ENCODE data around the gene PDXK.

Gene PDXK

DNA sequence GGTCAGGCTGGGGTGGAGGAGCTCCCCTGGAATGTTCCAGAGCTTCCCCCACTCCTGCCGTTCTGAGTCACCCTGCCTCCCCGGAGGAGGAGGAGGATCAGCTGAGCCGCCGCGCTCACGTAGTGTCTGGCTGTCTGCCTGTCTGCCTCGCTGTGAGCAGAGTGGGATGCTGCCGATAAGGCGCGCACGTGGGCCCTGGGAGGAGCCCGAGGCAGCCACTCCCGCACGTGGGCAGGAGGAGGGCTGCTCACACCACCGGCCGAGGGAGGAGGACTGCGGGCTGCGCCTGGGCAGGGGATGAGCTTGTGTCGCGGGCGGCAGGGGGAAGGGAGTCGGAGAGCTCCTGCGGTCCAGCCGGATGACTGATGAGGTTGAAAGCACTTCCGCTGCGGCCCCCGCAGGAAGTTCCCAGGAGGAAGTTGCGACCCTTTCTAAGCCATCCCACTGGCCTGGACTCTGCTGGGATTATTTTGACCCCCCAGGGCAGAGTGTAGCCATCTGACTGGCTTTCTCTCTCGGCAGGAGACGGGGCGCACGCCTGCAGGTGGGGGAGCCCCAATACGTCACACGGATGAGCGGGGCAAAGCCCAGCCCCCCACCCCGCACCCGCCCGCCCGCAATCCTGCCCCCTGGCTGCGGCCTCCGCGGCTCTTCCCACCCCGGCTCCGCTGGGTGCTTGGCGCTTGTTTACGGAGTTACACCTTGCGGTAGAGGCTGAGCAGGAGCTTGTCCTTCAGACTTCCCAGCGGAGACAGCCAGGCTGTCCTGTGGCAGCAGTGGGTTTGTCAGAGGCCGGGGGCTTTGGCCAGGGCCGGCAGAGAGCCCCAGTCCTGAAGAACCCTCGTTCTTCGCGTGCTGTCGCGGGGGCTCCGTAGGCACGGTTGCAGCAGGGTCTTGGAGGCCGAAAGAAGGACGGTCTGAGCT is 9.8 kb downstream of the PDXK start:
- Mint-ChIP-seq H3K27me3 (no peaks in the 10 kb centered on the region), H3K27ac (peak overlapping the region; percentile 82), H3K36me3 (peaks cover 5% of the 10 kb centered on the region), H3K4me1 (peaks cover 70% of the 10 kb centered on the region), H3K9me3 (no peaks in the 10 kb centered on the region), H3K4me3 (peak overlapping the region; percentile 82)
- peak; percentile 89 for ATAC-seq

DNA sequence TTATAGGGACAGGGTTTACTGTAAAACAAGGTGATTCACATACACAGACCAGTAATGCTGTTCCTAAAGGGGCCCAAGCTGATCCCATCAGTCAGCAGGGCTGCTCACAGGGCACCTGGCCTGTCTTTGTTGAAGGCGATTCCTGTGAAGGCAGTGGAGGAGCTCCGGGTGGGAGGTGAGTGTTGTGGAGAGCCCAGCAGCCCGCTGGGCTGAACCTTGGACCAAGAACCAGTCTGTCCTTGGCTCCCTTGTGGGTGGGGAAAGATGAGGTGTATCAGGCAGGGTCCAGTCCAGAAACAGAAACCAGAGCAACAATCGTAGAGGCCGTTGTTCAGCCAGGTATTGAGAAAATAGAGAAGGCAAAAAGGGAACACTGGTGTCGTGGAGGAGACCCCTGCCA is 12.5 kb downstream of the PDXK start:
- Mint-ChIP-seq H3K36me3 (peaks cover 14% of the 10 kb centered on the region), H3K27ac (no peak overlapping the region), H3K27me3 (no peaks in the 10 kb centered on the region), H3K4me3 (no peak overlapping the region), H3K4me1 (peaks cover 51% of the 10 kb centered on the region), H3K9me3 (no peaks in the 10 kb centered on the region)
- no peak for ATAC-seq

- H3K36me3 Mint-ChIP-seq: peaks cover 18% of the 10 kb centered on the region
- H3K4me1 Mint-ChIP-seq: peaks cover 44% of the 10 kb centered on the region
- H3K27ac Mint-ChIP-seq: no peak overlapping the region
- no peak for ATAC-seq
- no peak overlapping the region for H3K4me3 Mint-ChIP-seq
- no peaks in the 10 kb centered on the region for H3K9me3 Mint-ChIP-seq
- H3K27me3 Mint-ChIP-seq: no peaks in the 10 kb centered on the region
Observed at GRCh38 chr21:43731891-43732711, 13.2 kb downstream of the PDXK start.

DNA sequence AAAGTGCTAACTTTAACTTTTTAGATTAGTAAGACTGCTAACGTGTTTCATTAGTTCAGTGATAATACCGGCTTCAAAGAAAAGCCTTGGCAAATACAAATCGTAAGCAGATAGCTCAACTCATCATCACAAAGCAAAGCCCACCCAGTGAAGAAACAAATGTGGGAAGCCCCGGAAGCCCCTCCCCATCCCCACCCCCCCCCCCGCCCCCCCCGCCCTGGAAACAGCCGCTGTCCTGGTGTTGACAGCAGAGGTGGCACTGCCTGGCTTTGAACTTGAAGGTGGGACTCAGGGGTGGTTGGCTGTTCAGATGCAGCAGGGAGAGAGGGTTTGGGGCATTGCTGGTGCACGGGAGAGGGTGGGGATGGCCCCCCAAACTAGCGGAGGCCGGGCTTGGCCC is 14.1 kb downstream of the PDXK start:
- no peak overlapping the region for H3K27ac Mint-ChIP-seq
- peaks cover 35% of the 10 kb centered on the region for H3K4me1 Mint-ChIP-seq
- no peaks in the 10 kb centered on the region for H3K9me3 Mint-ChIP-seq
- H3K36me3 Mint-ChIP-seq: peaks cover 23% of the 10 kb centered on the region
- H3K4me3 Mint-ChIP-seq: no peak overlapping the region
- no peaks in the 10 kb centered on the region for H3K27me3 Mint-ChIP-seq
- ATAC-seq: no peak

GRCh38 chr21:43733529-43734071 is 14.7 kb downstream of the PDXK start:
- Mint-ChIP-seq H3K27ac (peak overlapping the region; percentile 41), H3K4me3 (no peak overlapping the region), H3K36me3 (peaks cover 24% of the 10 kb centered on the region), H3K27me3 (no peaks in the 10 kb centered on the region), H3K4me1 (peaks cover 29% of the 10 kb centered on the region), H3K9me3 (no peaks in the 10 kb centered on the region)
- no peak for ATAC-seq

DNA sequence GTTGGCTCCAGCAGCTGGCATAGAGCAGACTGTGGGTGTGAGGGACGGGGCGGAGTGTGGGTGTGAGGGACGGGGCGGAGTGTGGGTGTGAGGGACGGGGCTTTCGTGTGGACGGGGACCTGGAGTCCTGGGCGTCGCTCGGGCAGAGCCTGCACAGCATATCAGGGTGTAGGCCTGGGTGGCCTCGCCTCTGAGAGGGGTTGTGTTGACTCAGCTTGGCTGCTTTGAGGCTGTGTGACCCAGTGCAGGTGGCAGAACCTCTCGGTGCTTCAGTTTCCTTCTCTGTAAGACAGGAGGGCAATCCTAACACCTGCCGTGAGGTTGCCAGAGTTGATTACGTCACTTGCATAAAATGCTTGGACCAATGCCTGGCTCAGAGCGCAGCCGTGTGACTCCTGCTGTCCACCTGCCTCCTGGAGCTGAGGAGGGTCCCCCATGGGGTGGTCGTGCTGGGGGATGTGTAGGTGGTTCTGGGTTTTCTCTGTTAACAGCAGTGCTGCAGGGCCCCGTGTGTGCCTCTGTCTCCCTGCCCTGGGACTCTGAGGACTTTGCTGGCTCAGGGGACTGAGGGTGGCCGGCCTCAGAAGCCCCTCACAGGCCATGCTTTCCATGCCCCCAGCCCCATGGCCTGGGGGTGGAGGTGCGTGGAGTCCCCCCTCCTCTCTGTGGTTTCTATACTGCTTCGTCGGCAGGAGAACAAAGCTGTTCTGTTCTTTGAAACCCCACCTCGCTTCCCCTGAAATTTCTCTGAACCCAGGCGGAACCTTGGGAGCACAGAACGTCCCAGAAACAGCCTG is 15.4 kb downstream of the PDXK start:
- Mint-ChIP-seq H3K4me3 (no peak overlapping the region), H3K9me3 (no peaks in the 10 kb centered on the region), H3K27ac (peak overlapping the region; percentile 41), H3K36me3 (peaks cover 24% of the 10 kb centered on the region), H3K4me1 (peaks cover 22% of the 10 kb centered on the region), H3K27me3 (no peaks in the 10 kb centered on the region)
- ATAC-seq: no peak

DNA sequence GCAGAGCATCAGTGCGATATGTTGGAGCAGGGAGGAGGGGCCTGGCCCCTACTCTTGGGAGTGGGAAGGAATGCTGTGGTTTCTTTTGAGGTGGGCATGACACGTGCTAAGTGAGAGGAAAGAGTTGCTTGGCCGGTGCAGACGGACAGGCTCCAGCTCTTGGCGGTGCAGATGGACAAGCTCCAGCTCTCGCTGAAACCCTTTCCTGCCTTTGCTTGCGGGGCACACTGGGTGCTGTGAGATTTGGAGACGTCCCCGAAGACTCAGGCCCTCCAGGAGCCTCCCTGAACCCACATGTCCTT is 15.9 kb downstream of the PDXK start:
- Mint-ChIP-seq H3K4me3 (no peak overlapping the region), H3K27me3 (no peaks in the 10 kb centered on the region), H3K36me3 (peaks cover 24% of the 10 kb centered on the region), H3K27ac (no peak overlapping the region), H3K9me3 (no peaks in the 10 kb centered on the region), H3K4me1 (peaks cover 19% of the 10 kb centered on the region)
- no peak for ATAC-seq

GRCh38 chr21:43735236-43736091 is 16.5 kb downstream of the PDXK start:
- no peaks in the 10 kb centered on the region for H3K9me3 Mint-ChIP-seq
- H3K4me1 Mint-ChIP-seq: peaks cover 21% of the 10 kb centered on the region
- no peak overlapping the region for H3K4me3 Mint-ChIP-seq
- H3K27me3 Mint-ChIP-seq: no peaks in the 10 kb centered on the region
- ATAC-seq: no peak
- peaks cover 25% of the 10 kb centered on the region for H3K36me3 Mint-ChIP-seq
- H3K27ac Mint-ChIP-seq: no peak overlapping the region

GRCh38 chr21:43736224-43736883 is 17.4 kb downstream of the PDXK start:
- no peak overlapping the region for H3K4me3 Mint-ChIP-seq
- H3K27me3 Mint-ChIP-seq: no peaks in the 10 kb centered on the region
- ATAC-seq: no peak

DNA sequence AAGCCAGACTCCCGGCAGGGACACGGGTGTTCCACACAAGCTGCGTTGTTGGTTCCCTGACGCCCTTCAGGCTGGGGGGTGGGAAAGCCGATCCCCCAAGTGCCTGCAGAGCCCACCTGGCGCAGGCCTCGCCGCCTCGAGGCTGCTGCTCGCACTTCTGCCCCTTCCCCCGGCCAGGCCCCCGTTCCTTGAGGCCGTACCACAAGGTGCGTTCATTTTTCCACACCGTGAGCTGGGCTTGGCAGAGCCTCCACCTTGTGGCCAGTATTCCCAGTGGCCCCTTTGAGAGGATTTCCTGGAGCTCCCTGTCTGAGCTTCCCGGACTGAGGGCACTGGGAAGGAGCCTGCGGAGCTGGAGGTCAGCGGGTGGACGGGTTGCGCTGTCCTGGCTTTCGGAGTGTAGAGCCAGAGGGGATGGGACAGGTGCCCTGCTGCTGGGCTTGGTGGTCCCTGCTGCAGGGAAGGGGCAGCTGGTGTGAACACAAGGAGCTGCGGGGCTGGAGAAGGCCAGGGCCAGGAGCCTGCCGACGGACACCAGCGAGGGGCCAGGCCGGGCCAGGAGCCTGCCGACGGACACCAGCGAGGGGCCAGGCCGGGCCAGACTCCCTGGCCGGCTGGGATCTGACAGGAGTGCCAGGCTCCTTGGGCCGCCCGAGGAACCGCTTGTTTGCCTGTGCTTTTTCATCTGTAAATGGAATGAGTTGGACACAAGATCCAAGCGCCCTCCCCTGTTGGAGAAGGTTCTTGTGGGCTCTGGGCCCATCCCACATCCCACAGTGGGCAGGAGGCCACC is 18.4 kb downstream of the PDXK start:
- Mint-ChIP-seq H3K4me3 (no peak overlapping the region), H3K27ac (no peak overlapping the region), H3K27me3 (no peaks in the 10 kb centered on the region), H3K36me3 (peaks cover 29% of the 10 kb centered on the region), H3K4me1 (peaks cover 18% of the 10 kb centered on the region), H3K9me3 (no peaks in the 10 kb centered on the region)
- ATAC-seq: no peak

More at GRCh38 chr21:43736224-43736883, 17.4 kb downstream of the PDXK start:
- no peaks in the 10 kb centered on the region for H3K9me3 Mint-ChIP-seq
- H3K27ac Mint-ChIP-seq: no peak overlapping the region
- peaks cover 22% of the 10 kb centered on the region for H3K4me1 Mint-ChIP-seq
- H3K36me3 Mint-ChIP-seq: peaks cover 29% of the 10 kb centered on the region

DNA sequence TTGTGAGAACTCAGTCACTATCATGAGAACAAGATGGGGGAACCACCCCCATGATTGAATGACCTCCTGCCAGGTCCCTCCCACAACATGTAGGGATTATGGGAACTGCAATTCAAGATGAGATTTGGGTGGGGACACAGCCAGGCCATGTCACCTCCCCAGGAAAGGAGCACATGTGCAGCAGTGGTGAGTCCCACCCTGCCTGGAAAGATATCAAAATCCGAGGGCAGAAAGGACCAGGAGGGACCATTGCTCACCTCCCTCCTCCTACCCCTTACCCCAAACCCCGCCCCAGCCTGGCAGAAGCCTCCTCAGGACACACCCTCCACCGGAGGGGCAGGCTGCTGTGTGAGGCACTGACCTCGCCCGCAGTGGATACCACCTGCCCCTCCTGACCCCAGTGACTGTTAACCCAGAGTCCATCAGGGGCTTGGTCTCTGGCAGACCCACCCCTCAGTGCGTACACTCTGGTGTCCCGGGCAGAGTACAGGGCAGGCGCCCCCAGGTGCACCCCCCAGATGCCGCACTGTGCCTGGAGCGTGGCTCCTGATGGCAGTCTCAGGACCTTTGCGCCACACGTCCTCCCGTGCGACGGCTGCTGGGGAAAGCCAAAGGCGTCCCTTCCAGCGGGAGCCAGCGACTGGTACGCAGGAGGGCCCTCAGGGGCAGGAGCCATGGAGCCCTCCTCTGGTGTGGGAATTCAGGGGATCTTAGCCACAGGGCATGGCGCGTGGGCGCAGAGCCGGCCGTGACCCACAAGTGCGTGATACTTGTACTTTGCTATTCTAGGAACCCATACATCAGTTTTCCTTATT is 20.9 kb downstream of the PDXK start:
- Mint-ChIP-seq H3K4me1 (peaks cover 8% of the 10 kb centered on the region), H3K27me3 (no peaks in the 10 kb centered on the region), H3K9me3 (no peaks in the 10 kb centered on the region), H3K4me3 (no peak overlapping the region), H3K36me3 (peaks cover 36% of the 10 kb centered on the region), H3K27ac (no peak overlapping the region)
- ATAC-seq: peak; percentile 22

- ATAC-seq: peak; percentile 32
- peaks cover 44% of the 10 kb centered on the region for H3K36me3 Mint-ChIP-seq
- peak overlapping the region; percentile 45 for H3K4me3 Mint-ChIP-seq
- H3K9me3 Mint-ChIP-seq: no peaks in the 10 kb centered on the region
- H3K4me1 Mint-ChIP-seq: peaks cover 8% of the 10 kb centered on the region
- peak overlapping the region; percentile 80 for H3K27ac Mint-ChIP-seq
- H3K27me3 Mint-ChIP-seq: no peaks in the 10 kb centered on the region
Observed at GRCh38 chr21:43740497-43741156, 21.7 kb downstream of the PDXK start.

Data from stimulated activated memory B cell treated with anti-CD40 and anti-IgM and Interleukin-4, amounts not matched to agents 10 μg/mL and 1 μg/mL and 100 μg/mL, for 72 hours (primary cell).